HG03159 (cell line): ENCODE data around the gene NSD1.
"Not testable (repeated sequence)": the region's sequence is repeated elsewhere in the genome, so short reads cannot be mapped to it uniquely, and the experiment has no call there.

Experiments used
- ATAC-seq: cut with Tn5 transposase; IDR thresholded peaks from one replicate; pipeline ENCODE4 v1.9.1; 2021; ENCODE audit warnings: mild to moderate bottlenecking, moderate library complexity; ENCODE audit not compliant: unreplicated experiment

The NSD1 gene

GRCh38 chr5:177171961-177172360, 38.4 kb downstream of the NSD1 start:
- no peak for ATAC-seq

GRCh38 chr5:177175336-177175735, 41.8 kb downstream of the NSD1 start:
- ATAC-seq, result no peak

- ATAC-seq, result no peak
Measured at GRCh38 chr5:177176175-177176711, 42.7 kb downstream of the NSD1 start.

GRCh38 chr5:177177847-177178437, 44.4 kb downstream of the NSD1 start:
- ATAC-seq, result not testable (repeated sequence)

- ATAC-seq, result no peak
Measured at GRCh38 chr5:177178733-177179304, 45.2 kb downstream of the NSD1 start.

- no peak for ATAC-seq
Measured at GRCh38 chr5:177179431-177179830, 45.9 kb downstream of the NSD1 start.

GRCh38 chr5:177183142-177183541, 49.6 kb downstream of the NSD1 start:
- ATAC-seq, result no peak

- ATAC-seq, result no peak
Measured at GRCh38 chr5:177183766-177184360, 50.3 kb downstream of the NSD1 start.

GRCh38 chr5:177185993-177186392, 52.4 kb downstream of the NSD1 start:
- ATAC-seq, result no peak

- no peak for ATAC-seq
Measured at GRCh38 chr5:177186645-177187044, 53.1 kb downstream of the NSD1 start.

GRCh38 chr5:177188775-177189174, 55.2 kb downstream of the NSD1 start:
- no peak for ATAC-seq

GRCh38 chr5:177189416-177189815, 55.8 kb downstream of the NSD1 start:
- ATAC-seq, result no peak

- no peak for ATAC-seq
Measured at GRCh38 chr5:177189965-177190364, 56.4 kb downstream of the NSD1 start.

GRCh38 chr5:177194268-177194667, 60.7 kb downstream of the NSD1 start:
- ATAC-seq, result no peak

GRCh38 chr5:177195307-177195952, 61.9 kb downstream of the NSD1 start:
- no peak for ATAC-seq

GRCh38 chr5:177198738-177199137, 65.2 kb downstream of the NSD1 start:
- no peak for ATAC-seq

GRCh38 chr5:177204281-177204680, 70.7 kb downstream of the NSD1 start:
- no peak for ATAC-seq

GRCh38 chr5:177209610-177210009, 76.0 kb downstream of the NSD1 start:
- ATAC-seq, result no peak

GRCh38 chr5:177212242-177212641, 78.7 kb downstream of the NSD1 start:
- ATAC-seq, result no peak

GRCh38 chr5:177220576-177220975, 87.0 kb downstream of the NSD1 start:
- no peak for ATAC-seq

GRCh38 chr5:177222269-177222668, 88.7 kb downstream of the NSD1 start:
- ATAC-seq, result no peak

- ATAC-seq, result no peak
Measured at GRCh38 chr5:177225798-177226197, 92.2 kb downstream of the NSD1 start.
